Trophoblast cell (in vitro differentiated cells and primary cell): Measurements from ENCODE around the gene CHTF18.
"Not testable (repeated sequence)": the region's sequence is repeated elsewhere in the genome, so short reads cannot be mapped to it uniquely, and the experiment has no call there.

Source experiments
- DNase-seq, 2 donors: peaks; one replicate each; pipeline ENCODE4 v3.0.0-alpha.2; 2016
- H2AFZ ChIP-seq: 2 replicates; pipeline ENCODE4 v1.6.1; 2013; ENCODE audit warnings: low read length, moderate library complexity, mild to moderate bottlenecking; ENCODE audit not compliant: insufficient read depth, poor library complexity
- H2AK5ac ChIP-seq: 2 replicates; pipeline ENCODE4 v1.6.1; 2013; ENCODE audit warnings: mild to moderate bottlenecking, low read length
- H2BK120ac ChIP-seq: 2 replicates; pipeline ENCODE4 v1.6.1; 2013; ENCODE audit warnings: low read length, mild to moderate bottlenecking, moderate library complexity; ENCODE audit not compliant: insufficient read depth, poor library complexity
- H2BK12ac ChIP-seq: 2 replicates; pipeline ENCODE4 v1.6.1; 2013; ENCODE audit warnings: mild to moderate bottlenecking, low read length, moderate library complexity
- H2BK5ac ChIP-seq: 2 replicates; pipeline ENCODE4 v1.6.1; 2013; ENCODE audit warnings: low read length, low read depth, moderate library complexity, mild to moderate bottlenecking; ENCODE audit not compliant: poor library complexity
- H3K14ac ChIP-seq: 2 replicates; pipeline ENCODE4 v1.6.1; 2013; ENCODE audit warnings: mild to moderate bottlenecking, low read length
- H3K18ac ChIP-seq: 2 replicates; pipeline ENCODE4 v1.6.1; 2013; ENCODE audit warnings: mild to moderate bottlenecking, low read length
- H3K23ac ChIP-seq: 2 replicates; pipeline ENCODE4 v1.6.1; 2013; ENCODE audit warnings: low read length
- H3K27ac ChIP-seq: 2 replicates; pipeline ENCODE4 v1.5.1; 2013; ENCODE audit warnings: low read depth, mild to moderate bottlenecking, inconsistent platforms, low read length, moderate library complexity
- H3K27me3 ChIP-seq: 2 replicates; pipeline ENCODE4 v1.6.1; 2013; ENCODE audit warnings: inconsistent platforms, mild to moderate bottlenecking, low read length, moderate library complexity; ENCODE audit not compliant: insufficient read depth
- H3K36me3 ChIP-seq, 2 experiments: 1 replicate in 1 of 2; 2 replicates in 1 of 2; pipeline ENCODE4 v1.6.1; 2013; ENCODE audit warnings: low read length in 2 of 2, mild to moderate bottlenecking in 2 of 2, moderate library complexity in 1 of 2; ENCODE audit not compliant: insufficient read depth in 2 of 2, control insufficient read depth in 1 of 2
- H3K4ac ChIP-seq: 2 replicates; pipeline ENCODE4 v1.6.1; 2013; ENCODE audit warnings: low read depth, mild to moderate bottlenecking, low read length, moderate library complexity
- H3K4me1 ChIP-seq, 2 experiments: 1 replicate in 1 of 2; 2 replicates in 1 of 2; pipeline ENCODE4 v1.6.1; 2013; ENCODE audit warnings: low read length in 2 of 2, mild to moderate bottlenecking in 2 of 2, moderate library complexity in 1 of 2; ENCODE audit not compliant: insufficient read depth in 2 of 2, control insufficient read depth in 1 of 2
- H3K4me2 ChIP-seq: 2 replicates; pipeline ENCODE4 v1.6.1; 2013; ENCODE audit warnings: inconsistent platforms, mild to moderate bottlenecking, low read length, moderate library complexity
- H3K4me3 ChIP-seq: 2 replicates; pipeline ENCODE4 v1.5.1; 2013; ENCODE audit warnings: mild to moderate bottlenecking, low read depth, low read length, inconsistent platforms
- H3K79me1 ChIP-seq: one replicate; pipeline ENCODE4 v1.6.1; 2013; ENCODE audit warnings: low read length
- H3K79me2 ChIP-seq: 2 replicates; pipeline ENCODE4 v1.6.1; 2013; ENCODE audit warnings: low read length, mild to moderate bottlenecking; ENCODE audit not compliant: control insufficient read depth, insufficient read depth, poor library complexity
- H3K9ac ChIP-seq: 2 replicates; pipeline ENCODE4 v1.6.1; 2013; ENCODE audit warnings: mild to moderate bottlenecking, low read length
- H3K9me3 ChIP-seq: 2 replicates; pipeline ENCODE4 v1.6.1; 2013; ENCODE audit warnings: low read depth, mild to moderate bottlenecking, control low read depth, inconsistent platforms, low read length; ENCODE audit not compliant: insufficient read depth
- H4K12ac ChIP-seq: 2 replicates; pipeline ENCODE4 v1.6.1; 2013; ENCODE audit warnings: low read depth, mild to moderate bottlenecking, low read length, moderate library complexity
- H4K8ac ChIP-seq: 2 replicates; pipeline ENCODE4 v1.6.1; 2013; ENCODE audit warnings: low read depth, mild to moderate bottlenecking, low read length, moderate library complexity
- H4K91ac ChIP-seq: one replicate; pipeline ENCODE4 v1.6.1; 2013; ENCODE audit warnings: low read depth, mild to moderate bottlenecking, low read length, moderate library complexity
- whole genome bisulfite sequencing: extraction: QIAGEN DNeasy Blood & Tissue Kit; methylation state at CpG from one replicate; pipeline ENCODE4 v1.1.7; 2013; ENCODE audit warnings: missing lambda C conversion rate; ENCODE audit not compliant: insufficient read length, insufficient coverage; ENCODE audit errors: extremely low coverage; 5-methylcytosine and 5-hydroxymethylcytosine counted together

Gene CHTF18

GRCh38 chr16:818592-818991 is 30.2 kb downstream of the CHTF18 start:
- H2AFZ ChIP-seq = no peak overlapping the region
- no peak overlapping the region for H4K12ac ChIP-seq
- DNase-seq = no peak
- no peak overlapping the region for H4K91ac ChIP-seq
- no peaks in the 10 kb centered on the region for H3K79me1 ChIP-seq
- no peak overlapping the region for H3K4me3 ChIP-seq
- WGBS = no CpG with 5 or more reads among the region's 2 CpGs
- H3K79me2 ChIP-seq = no peaks in the 10 kb centered on the region
- peaks cover 22% of the 10 kb centered on the region for H3K9me3 ChIP-seq
- no peak overlapping the region for H3K14ac ChIP-seq
- no peak overlapping the region for H3K18ac ChIP-seq
- H2AK5ac ChIP-seq = no peak overlapping the region
- H3K23ac ChIP-seq = no peak overlapping the region
- no peak overlapping the region for H3K4ac ChIP-seq
- H2BK12ac ChIP-seq = no peak overlapping the region
- no peak overlapping the region for H4K8ac ChIP-seq
- no peaks in the 10 kb centered on the region for H3K4me1 ChIP-seq
- no peak overlapping the region for H3K27ac ChIP-seq
- no peak overlapping the region for H2BK5ac ChIP-seq
- H3K9ac ChIP-seq = no peak overlapping the region
- H3K4me2 ChIP-seq = no peak overlapping the region
- no peak overlapping the region for H2BK120ac ChIP-seq
- H3K36me3 ChIP-seq = no peaks in the 10 kb centered on the region
- no peaks in the 10 kb centered on the region for H3K27me3 ChIP-seq

- Histone ChIP-seq H3K4ac (no peak overlapping the region), H2BK5ac (no peak overlapping the region), H3K4me1 (no peaks in the 10 kb centered on the region), H2BK120ac (no peak overlapping the region), H4K8ac (no peak overlapping the region), H3K9ac (no peak overlapping the region), H3K36me3 (no peaks in the 10 kb centered on the region), H3K79me2 (no peaks in the 10 kb centered on the region), H3K79me1 (no peaks in the 10 kb centered on the region), H3K4me3 (no peak overlapping the region), H2BK12ac (no peak overlapping the region), H2AFZ (no peak overlapping the region), H3K14ac (no peak overlapping the region), H3K27ac (no peak overlapping the region), H3K27me3 (no peaks in the 10 kb centered on the region), H4K12ac (no peak overlapping the region), H3K18ac (no peak overlapping the region), H3K4me2 (no peak overlapping the region), H4K91ac (no peak overlapping the region), H2AK5ac (no peak overlapping the region), H3K9me3 (peaks cover 28% of the 10 kb centered on the region), H3K23ac (no peak overlapping the region)
- WGBS = no CpG with 5 or more reads among the region's 23 CpGs
- DNase-seq = no peak
Observed at GRCh38 chr16:819336-820043, 31.1 kb downstream of the CHTF18 start.

GRCh38 chr16:820044-820408 is 31.6 kb downstream of the CHTF18 start:
- H2AFZ ChIP-seq, H3K14ac ChIP-seq, H4K91ac ChIP-seq, H3K4me3 ChIP-seq, H3K4me1 ChIP-seq, H4K8ac ChIP-seq, DNase-seq, H4K12ac ChIP-seq, H2BK12ac ChIP-seq, H2BK5ac ChIP-seq, H2AK5ac ChIP-seq, H3K27ac ChIP-seq, H2BK120ac ChIP-seq, H3K27me3 ChIP-seq, H3K23ac ChIP-seq, H3K79me1 ChIP-seq, H3K4ac ChIP-seq, H3K36me3 ChIP-seq, H3K79me2 ChIP-seq, H3K9ac ChIP-seq, H3K4me2 ChIP-seq, H3K18ac ChIP-seq: not testable (repeated sequence)
- H3K9me3 ChIP-seq = peaks cover 31% of the 10 kb centered on the region
- WGBS = no CpG with 5 or more reads among the region's 10 CpGs

GRCh38 chr16:820748-821147 is 32.3 kb downstream of the CHTF18 start:
- H3K18ac ChIP-seq = no peak overlapping the region
- no peak overlapping the region for H2AFZ ChIP-seq
- no peaks in the 10 kb centered on the region for H3K36me3 ChIP-seq
- H4K8ac ChIP-seq = no peak overlapping the region
- H3K23ac ChIP-seq = no peak overlapping the region
- H3K4me2 ChIP-seq = no peak overlapping the region
- H4K91ac ChIP-seq = no peak overlapping the region
- no peak overlapping the region for H3K27ac ChIP-seq
- peaks cover 34% of the 10 kb centered on the region for H3K9me3 ChIP-seq
- no peak overlapping the region for H3K14ac ChIP-seq
- H2BK12ac ChIP-seq = no peak overlapping the region
- no peak overlapping the region for H3K4me3 ChIP-seq
- H2BK120ac ChIP-seq = no peak overlapping the region
- H3K79me2 ChIP-seq = no peaks in the 10 kb centered on the region
- no peak overlapping the region for H2BK5ac ChIP-seq
- no peak overlapping the region for H2AK5ac ChIP-seq
- no peak overlapping the region for H4K12ac ChIP-seq
- no peaks in the 10 kb centered on the region for H3K4me1 ChIP-seq
- no peak overlapping the region for H3K4ac ChIP-seq
- H3K27me3 ChIP-seq = no peaks in the 10 kb centered on the region
- no peak overlapping the region for H3K9ac ChIP-seq
- no peaks in the 10 kb centered on the region for H3K79me1 ChIP-seq
- no CpG with 5 or more reads among the region's 12 CpGs for WGBS
- DNase-seq = no peak
